PC-3 (cell line): Measurements from ENCODE around the gene MAP2K5. TPM values are rescaled to one million over a fixed set of nuclear protein-coding genes. Genes with fewer than 3 reads are reported as not detected.

Experiments used
- ATAC-seq: fragments of 200-7000 bp; cut with Tn5 transposase; 2 replicates; pipeline ENCODE4 v1.9.1; 2020; ENCODE audit warnings: mild to moderate bottlenecking, moderate library complexity
- BruUV-seq: library from RNA; stranded (reverse); fragments of 400-500 nt; replicated peaks from 2 replicates; lab custom pipeline; 2021; lab: Mats Ljungman, UMichigan
- CTCF ChIA-PET: fragments of 300-600 bp; sonication (Branson Sonifier 250); formaldehyde crosslinking; loops from one replicate; lab custom pipeline; 2022; ENCODE audit warnings: antibody characterized with exemption; lab: Charles Lee
- POLR2A ChIA-PET: fragments of 300-600 bp; sonication (Branson Sonifier 250); formaldehyde crosslinking; loops from one replicate; lab custom pipeline; 2022; ENCODE audit warnings: antibody characterized with exemption; ENCODE audit not compliant: unreplicated experiment; lab: Charles Lee
- DNase-seq: peaks from one replicate; pipeline ENCODE4 v3.0.0-alpha.2; 2015
- H2AFZ ChIP-seq: fragments of 300-600 bp; sonication (generic); 2 replicates; pipeline ENCODE4 v1.6.0; 2016; ENCODE audit warnings: antibody characterized with exemption, low read length
- H3F3A ChIP-seq: fragments of 300-600 bp; sonication (generic); one replicate; pipeline ENCODE4 v1.6.0; 2017; ENCODE audit warnings: antibody characterized with exemption, low read length, control low read depth, mild to moderate bottlenecking; ENCODE audit not compliant: unreplicated experiment
- H3K27ac ChIP-seq: fragments of 300-600 bp; sonication (generic); 2 replicates; pipeline ENCODE4 v1.5.1; 2016; ENCODE audit warnings: mild to moderate bottlenecking, low read length
- H3K27me3 ChIP-seq: fragments of 300-600 bp; sonication (generic); 2 replicates; pipeline ENCODE4 v1.6.1; 2016; ENCODE audit warnings: low read length, mixed read lengths
- H3K36me3 ChIP-seq: fragments of 300-600 bp; sonication (generic); 2 replicates; pipeline ENCODE4 v1.6.1; 2016; ENCODE audit warnings: low read depth, mixed run types, low read length, mixed read lengths
- H3K4me1 ChIP-seq: fragments of 300-600 bp; sonication (generic); 2 replicates; pipeline ENCODE4 v1.5.1; 2016; ENCODE audit warnings: low read length; ENCODE audit not compliant: insufficient read depth
- H3K4me2 ChIP-seq: fragments of 300-600 bp; sonication (generic); 2 replicates; pipeline ENCODE4 v1.6.0; 2016; ENCODE audit warnings: low read length
- H3K4me3 ChIP-seq: fragments of 300-600 bp; sonication (generic); 2 replicates; pipeline ENCODE4 v1.5.1; 2016; ENCODE audit warnings: mild to moderate bottlenecking, low read length, mixed read lengths
- H3K79me2 ChIP-seq: fragments of 300-600 bp; sonication (generic); 2 replicates; pipeline ENCODE4 v1.6.1; 2017; ENCODE audit warnings: low read length, mixed read lengths
- H3K9ac ChIP-seq: fragments of 300-600 bp; sonication (generic); 2 replicates; pipeline ENCODE4 v1.6.0; 2016; ENCODE audit warnings: mild to moderate bottlenecking, low read length
- H3K9me2 ChIP-seq: fragments of 300-600 bp; sonication (generic); replicated peaks from 2 replicates; pipeline ENCODE4 v1.6.1; 2016; ENCODE audit warnings: mixed run types, low read length, mixed read lengths
- H3K9me3 ChIP-seq: fragments of 300-600 bp; sonication (generic); 2 replicates; pipeline ENCODE4 v1.6.1; 2016; ENCODE audit warnings: low read length, mixed read lengths
- H4K20me1 ChIP-seq: fragments of 300-600 bp; sonication (generic); 2 replicates; pipeline ENCODE4 v1.6.1; 2016; ENCODE audit warnings: low read length, mixed read lengths
- CTCF ChIP-seq: fragments of 300-600 bp; sonication (generic); conservative IDR thresholded peaks from 2 replicates; pipeline ENCODE4 v1.5.1; 2017; ENCODE audit warnings: antibody characterized with exemption, low read depth, mild to moderate bottlenecking, low read length
- EZH2 ChIP-seq: fragments of 300-600 bp; sonication (generic); IDR thresholded peaks from one replicate; pipeline ENCODE4 v1.6.1; 2017; ENCODE audit warnings: antibody characterized with exemption, mild to moderate bottlenecking, low read length; ENCODE audit not compliant: unreplicated experiment
- EZH2phosphoT487 ChIP-seq: fragments of 300-600 bp; sonication (generic); IDR thresholded peaks from 2 replicates; pipeline ENCODE4 v1.6.1; 2018; ENCODE audit warnings: mild to moderate bottlenecking, antibody characterized with exemption, low read length, borderline replicate concordance
- intact Hi-C: fragments of 100-400 bp; cut with micrococcal nuclease; formaldehyde crosslinking; loops from 2 replicates; pipeline ENCODE4 v1.9.0; 2023
- total RNA-seq: library from RNA; depleted of rRNA; stranded (reverse); fragments of >200 nt; gene quantifications from 2 replicates; pipeline ENCODE4 v1.2.3, GENCODE V29; 2014

MAP2K5 gene
- total RNA-seq, 1 experiment from 2014 or later: 5.5 TPM

GRCh38 chr15:67781907-67782690 is 239.6 kb downstream of the MAP2K5 start:
- DNase-seq (no peak), ATAC-seq (no peak)
- intact Hi-C loops: no loop called here
- BruUV-seq: no TSS peak
- Histone ChIP-seq H3K9me2 (no peaks in the 10 kb centered on the region), H3K4me1 (no peaks in the 10 kb centered on the region), H3K36me3 (no peaks in the 10 kb centered on the region), H3K9me3 (no peaks in the 10 kb centered on the region), H3K4me3 (no peak overlapping the region), H3K27me3 (no peaks in the 10 kb centered on the region), H3F3A (no peaks in the 10 kb centered on the region), H4K20me1 (no peaks in the 10 kb centered on the region), H3K27ac (no peak overlapping the region), H3K79me2 (no peaks in the 10 kb centered on the region), H3K4me2 (no peak overlapping the region), H3K9ac (no peak overlapping the region), H2AFZ (no peak overlapping the region)
- ChIA-PET CTCF (no interaction called here), POLR2A (no interaction called here)
- no peak for TF ChIP-seq CTCF
- TF ChIP-seq EZH2phosphoT487: no peak
- TF ChIP-seq EZH2: no peak

GRCh38 chr15:67782691-67782991 is 240.1 kb downstream of the MAP2K5 start:
- H3K79me2 ChIP-seq: no peaks in the 10 kb centered on the region
- no peak overlapping the region for H3K27ac ChIP-seq
- no peaks in the 10 kb centered on the region for H3K27me3 ChIP-seq
- no peak overlapping the region for H3K9ac ChIP-seq
- H3K4me1 ChIP-seq: no peaks in the 10 kb centered on the region
- no peak for ATAC-seq
- H3K4me3 ChIP-seq: no peak overlapping the region
- TF ChIP-seq EZH2phosphoT487: no peak
- TF ChIP-seq CTCF: no peak
- TF ChIP-seq EZH2: no peak
- ChIA-PET POLR2A (no interaction called here), CTCF (no interaction called here)
- no peak for DNase-seq
- H3K4me2 ChIP-seq: no peak overlapping the region
- intact Hi-C loops: no loop called here
- no peak overlapping the region for H2AFZ ChIP-seq
- no peaks in the 10 kb centered on the region for H4K20me1 ChIP-seq
- H3K9me3 ChIP-seq: no peaks in the 10 kb centered on the region
- no peaks in the 10 kb centered on the region for H3K9me2 ChIP-seq
- no peaks in the 10 kb centered on the region for H3F3A ChIP-seq
- no TSS peak for BruUV-seq
- no peaks in the 10 kb centered on the region for H3K36me3 ChIP-seq

- H3K79me2 ChIP-seq: no peaks in the 10 kb centered on the region
- CTCF ChIA-PET: no interaction called here
- no peaks in the 10 kb centered on the region for H4K20me1 ChIP-seq
- H3K9me3 ChIP-seq: no peaks in the 10 kb centered on the region
- intact Hi-C loops: no loop called here
- H2AFZ ChIP-seq: no peak overlapping the region
- H3K27me3 ChIP-seq: no peaks in the 10 kb centered on the region
- no peak overlapping the region for H3K9ac ChIP-seq
- TF ChIP-seq EZH2phosphoT487 (no peak), CTCF (no peak)
- H3F3A ChIP-seq: no peaks in the 10 kb centered on the region
- H3K4me1 ChIP-seq: no peaks in the 10 kb centered on the region
- H3K9me2 ChIP-seq: no peaks in the 10 kb centered on the region
- no peak overlapping the region for H3K27ac ChIP-seq
- DNase-seq: no peak
- H3K36me3 ChIP-seq: no peaks in the 10 kb centered on the region
- no peak for ATAC-seq
- H3K4me3 ChIP-seq: no peak overlapping the region
- POLR2A ChIA-PET: no interaction called here
- no TSS peak for BruUV-seq
- no peak overlapping the region for H3K4me2 ChIP-seq
Observed at GRCh38 chr15:67783303-67783702, 240.8 kb downstream of the MAP2K5 start.
